Fibroblast of upper back skin (primary cell): ENCODE data around the gene APOE.
A peak's percentile ranks its signal among the peaks of the same experiment; 100 is the strongest.
"Not testable (repeated sequence)": the region's sequence is repeated elsewhere in the genome, so short reads cannot be mapped to it uniquely, and the experiment has no call there.

Experiments
- DNase-seq: peaks from one replicate; pipeline ENCODE4 v3.0.0-alpha.2; 2013

Gene APOE

DNA sequence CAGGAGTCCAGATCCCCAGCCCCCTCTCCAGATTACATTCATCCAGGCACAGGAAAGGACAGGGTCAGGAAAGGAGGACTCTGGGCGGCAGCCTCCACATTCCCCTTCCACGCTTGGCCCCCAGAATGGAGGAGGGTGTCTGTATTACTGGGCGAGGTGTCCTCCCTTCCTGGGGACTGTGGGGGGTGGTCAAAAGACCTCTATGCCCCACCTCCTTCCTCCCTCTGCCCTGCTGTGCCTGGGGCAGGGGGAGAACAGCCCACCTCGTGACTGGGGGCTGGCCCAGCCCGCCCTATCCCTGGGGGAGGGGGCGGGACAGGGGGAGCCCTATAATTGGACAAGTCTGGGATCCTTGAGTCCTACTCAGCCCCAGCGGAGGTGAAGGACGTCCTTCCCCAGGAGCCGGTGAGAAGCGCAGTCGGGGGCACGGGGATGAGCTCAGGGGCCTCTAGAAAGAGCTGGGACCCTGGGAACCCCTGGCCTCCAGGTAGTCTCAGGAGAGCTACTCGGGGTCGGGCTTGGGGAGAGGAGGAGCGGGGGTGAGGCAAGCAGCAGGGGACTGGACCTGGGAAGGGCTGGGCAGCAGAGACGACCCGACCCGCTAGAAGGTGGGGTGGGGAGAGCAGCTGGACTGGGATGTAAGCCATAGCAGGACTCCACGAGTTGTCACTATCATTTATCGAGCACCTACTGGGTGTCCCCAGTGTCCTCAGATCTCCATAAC lies at the start of gene APOE:
Gene APOE, plus strand, starts transcription at position 360 of the 724 bp plus-strand sequence. CDS start 829 bp downstream, outside the sequence.
- DNase-seq: no peak

DNA sequence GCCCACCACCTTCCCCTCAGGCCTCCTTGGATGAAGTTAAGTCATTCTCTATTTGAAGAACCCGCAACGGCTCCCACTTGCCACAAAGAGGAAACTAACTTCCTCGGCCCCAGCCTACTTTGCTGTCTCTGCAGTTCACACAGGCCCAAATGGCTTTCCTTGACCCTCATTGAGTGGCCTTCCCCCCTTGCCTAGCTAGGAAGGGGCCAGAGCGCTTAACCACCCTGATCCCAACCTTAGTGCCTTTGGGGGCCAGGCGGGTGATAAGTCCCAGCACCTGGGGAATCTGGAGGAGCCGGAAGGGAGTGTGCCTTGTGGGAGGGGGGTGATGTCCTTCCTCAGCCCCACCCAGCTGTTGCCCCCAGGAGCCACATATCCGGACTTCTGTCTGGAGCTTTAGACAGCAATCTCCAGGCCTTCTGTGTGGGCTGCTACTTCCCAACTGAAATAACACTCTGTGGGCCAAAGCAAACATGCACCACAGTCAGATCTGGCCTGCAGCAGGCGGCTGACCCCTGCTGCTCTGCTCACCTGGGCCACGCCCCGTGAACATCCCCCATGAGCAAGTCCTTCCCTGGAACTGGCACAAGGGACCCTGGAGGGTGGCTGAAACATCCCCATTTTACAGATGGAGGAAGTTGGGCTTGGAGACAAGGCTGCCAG lies 49.0 kb upstream of the APOE start:
- DNase-seq: no peak

GRCh38 chr19:44857837-44858236 lies 47.8 kb upstream of the APOE start:
- DNase-seq: no peak

DNA sequence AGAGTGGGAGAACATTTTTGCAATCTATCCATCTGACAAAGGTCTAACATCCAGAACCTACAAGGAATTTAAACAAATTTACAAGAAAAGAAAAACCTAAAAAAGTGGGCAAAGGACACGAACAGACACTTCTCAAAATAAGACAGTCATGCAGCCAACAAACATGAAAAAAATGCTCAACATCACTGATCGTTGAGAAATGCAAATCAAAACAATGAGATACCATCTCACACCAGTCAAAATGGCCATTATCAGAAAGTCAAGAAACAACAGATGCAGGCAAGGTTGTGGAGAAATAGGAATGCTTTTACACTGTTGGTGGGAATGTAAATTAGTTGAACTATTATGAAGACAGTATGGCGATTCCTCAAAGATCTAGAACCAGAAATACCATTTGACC lies 44.0 kb upstream of the APOE start:
- not testable (repeated sequence) for DNase-seq

- no peak for DNase-seq
These were observed 41.6 kb upstream of the APOE start for GRCh38 chr19:44863990-44864389.

DNA sequence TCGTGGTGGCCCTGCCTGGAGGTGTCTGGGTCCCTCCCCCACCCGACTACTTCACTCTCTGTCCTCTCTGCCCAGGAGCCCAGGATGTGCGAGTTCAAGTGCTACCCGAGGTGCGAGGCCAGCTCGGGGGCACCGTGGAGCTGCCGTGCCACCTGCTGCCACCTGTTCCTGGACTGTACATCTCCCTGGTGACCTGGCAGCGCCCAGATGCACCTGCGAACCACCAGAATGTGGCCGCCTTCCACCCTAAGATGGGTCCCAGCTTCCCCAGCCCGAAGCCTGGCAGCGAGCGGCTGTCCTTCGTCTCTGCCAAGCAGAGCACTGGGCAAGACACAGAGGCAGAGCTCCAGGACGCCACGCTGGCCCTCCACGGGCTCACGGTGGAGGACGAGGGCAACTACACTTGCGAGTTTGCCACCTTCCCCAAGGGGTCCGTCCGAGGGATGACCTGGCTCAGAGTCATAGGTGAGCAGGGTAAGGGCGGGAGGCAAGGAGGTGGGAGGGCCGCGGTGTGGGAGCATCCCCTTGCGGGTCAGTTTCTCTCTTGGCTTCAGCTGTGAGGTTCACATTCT lies 40.3 kb upstream of the APOE start:
- no peak for DNase-seq

DNA sequence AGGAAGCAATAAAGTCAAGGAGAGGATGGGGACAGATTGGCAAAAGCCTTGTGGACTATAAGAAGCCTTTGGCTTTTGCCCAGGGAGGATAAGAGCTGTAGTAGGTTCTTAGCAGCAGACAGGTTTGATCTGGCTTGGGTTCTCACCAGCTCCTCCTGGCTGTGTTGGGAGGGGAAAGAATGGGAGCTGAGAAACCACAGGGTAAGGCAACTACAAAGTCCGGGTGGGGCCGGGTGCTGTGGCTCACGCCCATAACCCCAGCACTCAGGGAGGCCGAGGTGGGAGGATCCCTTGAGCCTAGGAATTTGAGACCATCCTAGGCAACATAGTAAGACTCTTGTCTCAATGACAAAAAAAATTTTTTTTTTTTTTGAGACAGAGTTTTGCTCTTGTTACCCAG lies 38.9 kb upstream of the APOE start:
- DNase-seq: no peak

DNA sequence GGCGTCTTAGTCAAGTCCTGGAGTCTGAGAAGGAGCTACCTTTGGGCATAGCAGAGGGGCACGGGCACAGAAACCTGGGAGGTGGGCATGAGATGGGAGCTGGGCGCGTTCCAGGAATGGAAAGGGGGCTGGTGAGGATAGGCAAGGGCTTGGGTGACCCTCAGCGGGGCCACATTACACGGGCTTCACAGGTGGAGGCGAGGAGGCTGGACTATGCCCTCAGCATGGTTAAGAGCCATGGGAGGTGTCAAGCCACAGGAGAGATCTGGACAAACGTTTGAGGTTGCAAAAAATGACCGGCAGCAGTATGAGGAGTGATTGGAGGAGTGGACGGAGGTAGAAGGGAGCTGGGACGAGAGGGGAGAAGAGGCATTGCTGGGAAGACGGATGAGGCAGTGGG lies 38.0 kb upstream of the APOE start:
- DNase-seq: no peak

DNA sequence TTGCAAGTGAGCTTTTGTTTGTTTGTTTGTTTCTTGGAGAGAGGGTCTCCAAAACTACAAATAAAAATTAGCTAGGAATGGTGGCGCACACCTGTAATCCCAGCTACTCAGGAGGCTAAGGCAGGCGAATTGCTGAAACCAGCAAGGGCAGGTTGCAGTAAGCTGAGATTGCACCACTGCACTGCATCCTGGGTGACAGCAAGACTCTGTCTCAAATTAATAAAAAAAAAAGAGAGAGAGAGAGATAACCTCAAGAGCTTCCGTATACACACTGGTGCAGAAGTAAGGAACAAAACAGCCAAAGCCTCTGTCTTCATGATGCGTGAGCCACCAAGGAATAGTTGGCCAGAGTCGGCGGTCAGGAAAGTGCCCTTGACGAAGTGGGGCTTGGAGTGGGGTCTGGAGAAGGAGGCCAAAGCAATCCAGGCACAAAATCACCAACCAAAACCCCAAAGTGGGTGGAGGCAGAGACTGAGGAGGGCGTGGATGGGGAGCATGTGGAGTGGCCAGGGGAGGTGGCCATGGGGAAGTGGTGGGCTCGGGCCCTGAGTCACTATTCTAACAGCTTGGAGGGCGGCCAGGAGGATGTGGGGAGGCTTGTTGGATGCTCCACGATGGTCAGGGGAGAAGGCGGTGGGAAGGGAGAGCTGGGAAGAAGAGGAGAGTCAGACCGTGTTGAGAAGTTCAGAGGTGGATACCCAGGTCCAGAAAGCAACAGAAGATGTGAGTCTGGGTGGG lies 35.7 kb upstream of the APOE start:
- peak; percentile 75 for DNase-seq

DNA sequence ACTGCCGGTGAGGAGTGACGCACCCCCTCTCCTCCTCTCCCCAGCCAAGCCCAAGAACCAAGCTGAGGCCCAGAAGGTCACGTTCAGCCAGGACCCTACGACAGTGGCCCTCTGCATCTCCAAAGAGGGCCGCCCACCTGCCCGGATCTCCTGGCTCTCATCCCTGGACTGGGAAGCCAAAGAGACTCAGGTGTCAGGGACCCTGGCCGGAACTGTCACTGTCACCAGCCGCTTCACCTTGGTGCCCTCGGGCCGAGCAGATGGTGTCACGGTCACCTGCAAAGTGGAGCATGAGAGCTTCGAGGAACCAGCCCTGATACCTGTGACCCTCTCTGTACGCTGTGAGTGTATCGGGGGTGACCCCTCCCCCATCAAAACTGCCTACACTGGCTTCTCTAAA lies 33.8 kb upstream of the APOE start:
- DNase-seq: no peak

DNA sequence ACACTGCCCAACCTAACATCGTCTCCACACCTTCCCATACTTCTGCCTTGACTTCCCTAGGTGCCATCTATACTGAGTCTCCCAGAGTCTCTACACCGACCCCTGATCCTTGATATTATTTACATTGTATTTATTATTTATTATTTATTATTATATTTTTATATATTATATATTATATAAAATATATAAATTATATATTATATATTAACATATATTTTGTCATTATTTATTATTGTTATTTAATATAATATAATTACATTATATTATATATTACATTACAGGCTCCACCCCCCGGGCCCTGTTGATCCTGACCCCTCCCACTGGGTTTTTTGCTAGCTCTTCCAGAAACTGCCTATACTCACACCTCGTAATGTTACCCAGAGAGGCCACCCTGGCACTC lies 32.9 kb upstream of the APOE start:
- no peak for DNase-seq

- no peak for DNase-seq
These were observed 31.3 kb upstream of the APOE start for GRCh38 chr19:44874317-44874716.

GRCh38 chr19:44875666-44876451 lies 29.7 kb upstream of the APOE start:
- peak; percentile 27 for DNase-seq

- DNase-seq: no peak
These were observed 28.6 kb upstream of the APOE start for GRCh38 chr19:44876930-44877535.

GRCh38 chr19:44878120-44878865 lies 27.3 kb upstream of the APOE start:
- DNase-seq: no peak

DNA sequence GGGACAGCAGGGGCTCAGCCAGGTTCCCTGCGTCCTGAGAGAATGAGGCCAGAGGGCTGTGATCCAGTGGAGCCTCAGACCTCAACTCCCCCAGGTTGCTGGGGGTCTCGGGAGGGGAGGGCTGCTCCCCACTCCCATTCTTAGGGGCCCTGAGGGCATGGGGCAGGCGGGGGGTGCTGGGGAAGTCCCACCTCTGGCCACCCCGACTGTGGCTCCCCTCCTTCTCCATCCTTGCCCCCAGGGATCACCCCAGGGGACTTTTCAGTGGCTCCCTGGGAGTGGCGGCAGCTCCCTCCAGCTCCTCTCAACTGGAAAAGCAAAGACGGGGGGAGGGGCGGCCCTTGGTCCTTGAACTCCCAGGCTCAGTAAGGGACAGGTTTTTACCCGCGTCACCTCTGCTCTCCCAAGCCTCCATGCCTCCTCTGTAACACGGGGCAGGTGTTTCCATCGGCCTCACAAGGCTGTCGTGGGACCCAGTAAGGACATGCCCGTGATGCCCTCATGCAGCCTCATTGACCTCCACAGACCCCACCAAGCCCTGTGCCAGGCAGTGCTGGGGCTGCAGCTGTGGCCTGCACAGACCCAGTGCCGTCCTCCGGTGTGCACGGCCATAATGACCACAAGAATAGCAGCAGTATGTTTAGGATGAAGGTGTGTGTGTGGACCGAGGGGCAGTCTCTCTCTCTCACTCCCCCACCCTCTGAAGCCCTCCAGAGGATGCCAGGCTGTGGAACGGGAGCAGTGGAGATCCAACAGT lies 26.1 kb upstream of the APOE start:
- DNase-seq: no peak

DNA sequence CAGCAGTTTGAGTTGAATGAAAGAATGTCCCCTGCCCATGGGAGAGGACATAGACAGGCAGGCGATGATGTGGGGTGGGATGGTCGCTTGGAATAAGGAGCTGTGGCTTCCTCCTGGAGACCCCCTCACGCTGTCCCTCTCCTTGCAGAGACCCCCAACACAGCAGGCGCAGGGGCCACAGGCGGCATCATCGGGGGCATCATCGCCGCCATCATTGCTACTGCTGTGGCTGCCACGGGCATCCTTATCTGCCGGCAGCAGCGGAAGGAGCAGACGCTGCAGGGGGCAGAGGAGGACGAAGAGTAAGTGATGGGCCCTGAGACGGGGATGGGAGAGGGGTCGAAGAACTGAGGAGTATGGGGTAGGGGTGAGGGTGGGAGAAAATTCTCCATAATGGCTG lies 23.5 kb upstream of the APOE start:
- DNase-seq: no peak

DNA sequence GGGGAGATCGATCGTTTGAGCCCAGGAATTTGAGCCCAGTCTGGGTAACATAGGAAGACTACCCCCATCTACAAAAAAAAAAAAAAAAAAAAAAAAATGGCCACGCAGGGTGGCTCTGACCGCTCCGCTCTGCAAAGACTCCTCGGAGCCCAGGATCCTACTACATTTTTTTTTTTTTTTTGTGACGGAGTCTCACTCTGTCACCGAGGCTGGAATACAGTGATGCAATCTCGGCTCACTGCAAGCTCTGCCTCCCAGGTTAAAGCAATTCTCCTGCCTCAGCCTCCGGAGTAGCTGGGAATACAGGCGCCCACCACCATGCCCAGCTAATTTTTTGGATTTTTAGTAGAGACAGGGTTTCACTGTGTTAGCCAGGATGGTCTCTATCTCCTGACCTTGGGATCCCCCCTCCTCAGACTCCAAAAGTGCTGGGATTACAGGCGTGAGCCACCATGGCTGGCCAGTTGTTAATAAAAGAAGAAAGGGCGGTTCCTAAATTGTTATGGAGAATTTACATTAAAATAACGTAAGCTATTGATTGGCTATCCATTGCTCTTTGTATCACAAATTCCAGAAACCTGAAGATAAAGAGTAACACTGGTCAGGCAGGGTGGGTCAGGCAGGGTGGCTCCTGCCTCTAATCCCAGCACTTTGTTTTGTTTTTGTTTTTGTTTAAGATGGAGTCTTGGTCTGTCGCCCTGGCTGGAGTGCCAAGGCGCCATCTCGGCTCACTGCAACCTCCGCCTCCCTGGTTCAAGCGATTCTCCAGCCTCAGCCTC lies 22.8 kb upstream of the APOE start:
- DNase-seq: not testable (repeated sequence)

DNA sequence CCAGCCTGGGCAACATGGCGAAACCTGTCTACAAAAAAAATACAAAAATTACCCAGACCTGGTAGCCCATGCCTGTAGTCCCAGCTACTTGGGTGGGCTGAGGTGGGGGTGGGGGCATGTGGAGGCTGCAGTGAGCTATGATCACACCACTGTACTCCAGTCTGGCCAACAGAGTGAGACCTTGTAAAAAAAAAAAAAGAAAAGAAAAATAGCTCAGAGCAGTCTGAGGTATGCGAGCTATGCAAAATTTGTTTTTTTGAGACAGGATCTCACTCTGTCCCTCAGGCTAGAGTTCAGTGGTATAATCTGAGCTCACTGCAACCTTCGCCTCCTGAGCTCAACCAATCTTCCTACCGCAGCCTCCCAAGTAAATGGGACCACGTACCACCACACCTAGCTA lies 21.7 kb upstream of the APOE start:
- DNase-seq: peak; percentile 28

DNA sequence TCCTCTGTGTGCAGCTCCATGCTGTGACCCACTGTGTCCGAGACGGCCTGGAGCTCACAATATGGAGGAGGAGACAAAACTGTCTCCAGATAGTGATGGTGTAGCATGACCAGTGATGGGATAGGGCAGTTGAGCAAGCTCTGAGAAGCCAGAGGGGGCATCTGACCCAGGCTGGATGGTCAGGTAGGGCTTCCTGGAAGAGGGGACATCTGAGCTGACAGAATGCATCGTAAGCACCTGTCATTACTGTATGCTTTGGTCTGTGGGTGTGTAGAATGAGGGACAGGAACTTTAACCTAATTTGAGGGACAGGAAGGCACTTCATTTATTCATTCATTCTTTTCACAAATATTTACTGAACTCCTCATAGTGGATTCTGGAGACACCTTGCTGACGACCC lies 21.0 kb upstream of the APOE start:
- no peak for DNase-seq
